Esophagus squamous epithelium (tissue), 5 donors: Measurements from ENCODE around the gene RPS8. TPM values are rescaled to one million over a fixed set of nuclear protein-coding genes. Genes with fewer than 3 reads are reported as not detected.

ENCODE experiments used
- DNase-seq: peaks from one replicate; lab custom pipeline; 2025; lab: John Stamatoyannopoulos, UW
- H3K27ac ChIP-seq, 4 donors: fragments of 200-600 bp; sonication (generic); one replicate each; pipeline ENCODE4 v1.5.1; 2016 to 2019; ENCODE audit warnings: mild to moderate bottlenecking in 1 of 4
- H3K27me3 ChIP-seq, 4 donors: fragments of 200-600 bp; sonication (generic); 1 replicate in 3 of 4; 2 replicates in 1 of 4; pipeline versions ENCODE4 v1.5.1 to v1.6.0; 2017 to 2021; ENCODE audit warnings: antibody characterized with exemption in 1 of 4
- H3K36me3 ChIP-seq, 3 donors: fragments of 200-600 bp; sonication (generic); one replicate each; pipeline ENCODE4 v1.5.1; 2016 to 2019
- H3K4me1 ChIP-seq, 3 donors: fragments of 200-600 bp; sonication (generic); one replicate each; pipeline ENCODE4 v1.5.1; 2017 to 2019
- H3K4me3 ChIP-seq, 4 donors: fragments of 200-600 bp; sonication (generic); 1 replicate in 3 of 4; 2 replicates in 1 of 4; pipeline ENCODE4 v1.5.1; 2016 to 2019; ENCODE audit warnings: mild to moderate bottlenecking in 2 of 4, moderate library complexity in 1 of 4
- H3K9me3 ChIP-seq, 3 donors: fragments of 200-600 bp; sonication (generic); one replicate each; pipeline ENCODE4 v1.5.1; 2016 to 2019
- CTCF ChIP-seq, 6 experiments: fragments of 450-650 bp in 4 of 6; fragments of 200-600 bp in 2 of 6; sonication (generic) in 2 of 6; IDR thresholded peaks; one replicate each; pipeline ENCODE4 v1.5.1; 2016 to 2019; ENCODE audit warnings: antibody characterized with exemption in 6 of 6, mild to moderate bottlenecking in 4 of 6, moderate library complexity in 4 of 6
- POLR2A ChIP-seq, 4 donors: fragments of 450-650 bp; IDR thresholded peaks; one replicate each; pipeline ENCODE4 v1.6.1; 2017; ENCODE audit warnings: antibody characterized with exemption in 4 of 4, mild to moderate bottlenecking in 4 of 4, moderate library complexity in 3 of 4
- WGBS, 2 donors: methylation state at CpG; one replicate each; pipeline ENCODE4 v1.1.5; 2018; 5-methylcytosine and 5-hydroxymethylcytosine counted together
- intact Hi-C: fragments of 100-400 bp; cut with DNase I; formaldehyde crosslinking; loops from one replicate; pipeline ENCODE4 v1.15.0; 2022
- total RNA-seq, 4 donors: library from RNA; depleted of rRNA; stranded (reverse); fragments of >200 nt; gene quantifications; one replicate each; pipeline ENCODE4 v1.1.0, GENCODE V29; 2016
- donor health status: DM: yes; HTN: yes; CAD: no.

The RPS8 gene
- total RNA-seq, 4 donors from 2014 or later: 1,915 to 3,855 (median 2,689) TPM

- Histone ChIP-seq H3K9me3 (no peaks in the 10 kb centered on the region), H3K27me3 (no peaks in the 10 kb centered on the region), H3K4me3 (peak within 1 kb of the TSS in 2 of 4 donors; percentile 31 to 55), H3K36me3 (peaks cover 17 to 50% (median 17%) of the 10 kb centered on the region in 3 donors), H3K27ac (peak within 1 kb of the TSS; percentile 94 to 99 (median 96)), H3K4me1 (peaks cover 68 to 96% (median 68%) of the 10 kb centered on the region in 3 donors)
- WGBS, 2 donors: 46 to 48% methylated on average over 3 to 5 of the region's 7 CpGs
- intact Hi-C loops: no loop called here
- no peak for DNase-seq
- TF ChIP-seq POLR2A (IDR thresholded peaks at IDR 0.05) (peak in 1 of 4 donors; percentile 32), CTCF (IDR thresholded peaks at IDR 0.05) (no peak)
Observed at GRCh38 chr1:44806704-44807363, 31.5 kb downstream of the RPS8 start, which contains the start of gene DYNLT4. TSS of gene DYNLT4 (minus strand) at chr1:44807351. CDS start at chr1:44806668, 683 bp downstream.

- H3K27ac ChIP-seq: peak overlapping the region; percentile 94 to 99 (median 96)
- WGBS, 2 donors: 0% methylated on average over 2 to 11 of the region's 16 CpGs
- intact Hi-C loops: no loop called here
- H3K4me1 ChIP-seq: peaks cover 61 to 96% (median 61%) of the 10 kb centered on the region in 3 donors
- peak; percentile 81 for DNase-seq
- H3K27me3 ChIP-seq: no peaks in the 10 kb centered on the region
- H3K4me3 ChIP-seq: peak overlapping the region in 2 of 4 donors; percentile 31 to 55
- no peaks in the 10 kb centered on the region for H3K9me3 ChIP-seq
- peaks cover 17 to 43% (median 17%) of the 10 kb centered on the region in 3 donors for H3K36me3 ChIP-seq
- peak in 1 of 4 donors; percentile 27 for TF ChIP-seq POLR2A (IDR thresholded peaks at IDR 0.05)
- TF ChIP-seq CTCF (IDR thresholded peaks at IDR 0.05): no peak
Observed at GRCh38 chr1:44807364-44808062, 32.2 kb downstream of the RPS8 start.

- intact Hi-C loops: no loop called here
- Histone ChIP-seq H3K9me3 (no peaks in the 10 kb centered on the region), H3K36me3 (peaks cover 12 to 38% (median 17%) of the 10 kb centered on the region in 3 donors), H3K27me3 (no peaks in the 10 kb centered on the region), H3K4me3 (peak within 1 kb of the TSS in 3 of 4 donors; percentile 31 to 55 (median 35)), H3K27ac (peak within 1 kb of the TSS; percentile 94 to 99 (median 96)), H3K4me1 (peaks cover 60 to 95% (median 61%) of the 10 kb centered on the region in 3 donors)
- TF ChIP-seq POLR2A (IDR thresholded peaks at IDR 0.05) (no peak), CTCF (IDR thresholded peaks at IDR 0.05) (peak in 1 of 6 experiments; percentile 3)
- DNase-seq: no peak
- WGBS, 2 donors: 8 to 15% methylated on average over 9 to 12 of the region's 23 CpGs
Observed at GRCh38 chr1:44808063-44808937, 33.0 kb downstream of the RPS8 start, which contains the start of gene BTBD19. TSS of gene BTBD19 (plus strand) at chr1:44808523. CDS start at chr1:44808821, 298 bp downstream.

GRCh38 chr1:44808938-44809917, 33.9 kb downstream of the RPS8 start:
- TF ChIP-seq POLR2A (IDR thresholded peaks at IDR 0.05) (peak in 1 of 4 donors; percentile 60), CTCF (IDR thresholded peaks at IDR 0.05) (no peak)
- H3K4me1 ChIP-seq: peaks cover 61 to 95% (median 63%) of the 10 kb centered on the region in 3 donors
- peak; percentile 58 for DNase-seq

More at GRCh38 chr1:44808938-44809917, 33.9 kb downstream of the RPS8 start:
- Histone ChIP-seq H3K36me3 (peaks cover 10 to 32% (median 12%) of the 10 kb centered on the region in 3 donors), H3K27ac (peak overlapping the region; percentile 94 to 99 (median 96)), H3K4me3 (peak overlapping the region in 3 of 4 donors; percentile 31 to 55 (median 35)), H3K27me3 (no peaks in the 10 kb centered on the region), H3K9me3 (no peaks in the 10 kb centered on the region)
- intact Hi-C loops: no loop called here
- WGBS, 2 donors: 34 to 67% methylated on average over 1 to 3 of the region's 6 CpGs
